Upper lobe of left lung (tissue), 4 donors: Measurements from ENCODE around the gene DHFR.

Experiments used
- POLR2A ChIP-seq, 4 donors: fragments of 450-650 bp; IDR thresholded peaks; one replicate each; pipeline ENCODE4 v1.5.1; 2016 to 2017; ENCODE audit warnings: antibody characterized with exemption in 4 of 4, mild to moderate bottlenecking in 2 of 4
- POLR2AphosphoS5 ChIP-seq, 2 donors: sonication (generic); formaldehyde crosslinking; IDR thresholded peaks; one replicate each; pipeline ENCODE4 v1.5.1; 2017; ENCODE audit warnings: antibody characterized with exemption in 2 of 2
- TF ChIP-seq, protein P1 (sequence below), 6 experiments: fragments of 450-650 bp in 4 of 6; fragments of 200-600 bp in 2 of 6; sonication (generic) in 2 of 6; IDR thresholded peaks; one replicate each; pipeline ENCODE4 v1.5.1; 2016 to 2019; ENCODE audit warnings: antibody characterized with exemption in 6 of 6

DNA sequence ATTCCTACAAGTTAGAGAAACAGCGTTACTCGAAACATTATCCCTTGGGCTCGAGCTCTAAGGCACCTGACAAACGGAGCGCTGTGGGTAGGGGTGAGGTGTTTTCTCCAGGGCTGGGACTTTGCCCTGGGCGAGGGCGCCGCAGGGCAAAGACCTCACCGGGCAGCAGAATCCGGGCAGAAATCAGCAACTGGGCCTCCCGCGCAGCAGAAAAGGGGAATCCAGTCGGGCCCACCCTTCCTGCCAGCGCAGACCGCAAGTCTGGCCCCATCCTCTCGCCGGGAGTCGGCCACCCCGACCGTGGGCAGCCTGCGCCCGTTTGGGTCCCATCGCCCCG, 761 bp downstream of the DHFR start:
- TF ChIP-seq, protein P1, sequence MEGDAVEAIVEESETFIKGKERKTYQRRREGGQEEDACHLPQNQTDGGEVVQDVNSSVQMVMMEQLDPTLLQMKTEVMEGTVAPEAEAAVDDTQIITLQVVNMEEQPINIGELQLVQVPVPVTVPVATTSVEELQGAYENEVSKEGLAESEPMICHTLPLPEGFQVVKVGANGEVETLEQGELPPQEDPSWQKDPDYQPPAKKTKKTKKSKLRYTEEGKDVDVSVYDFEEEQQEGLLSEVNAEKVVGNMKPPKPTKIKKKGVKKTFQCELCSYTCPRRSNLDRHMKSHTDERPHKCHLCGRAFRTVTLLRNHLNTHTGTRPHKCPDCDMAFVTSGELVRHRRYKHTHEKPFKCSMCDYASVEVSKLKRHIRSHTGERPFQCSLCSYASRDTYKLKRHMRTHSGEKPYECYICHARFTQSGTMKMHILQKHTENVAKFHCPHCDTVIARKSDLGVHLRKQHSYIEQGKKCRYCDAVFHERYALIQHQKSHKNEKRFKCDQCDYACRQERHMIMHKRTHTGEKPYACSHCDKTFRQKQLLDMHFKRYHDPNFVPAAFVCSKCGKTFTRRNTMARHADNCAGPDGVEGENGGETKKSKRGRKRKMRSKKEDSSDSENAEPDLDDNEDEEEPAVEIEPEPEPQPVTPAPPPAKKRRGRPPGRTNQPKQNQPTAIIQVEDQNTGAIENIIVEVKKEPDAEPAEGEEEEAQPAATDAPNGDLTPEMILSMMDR (IDR thresholded peaks at IDR 0.05), result no peak
- no peak for TF ChIP-seq POLR2AphosphoS5 (IDR thresholded peaks at IDR 0.05)
- no peak for TF ChIP-seq POLR2A (IDR thresholded peaks at IDR 0.05)
